ENCODE measurements around the gene RGCC.

Gene RGCC

GRCh38 chr13:41516166-41516565 lies 58.8 kb downstream of the RGCC start:
- DNase-seq (ENCODE audit: low read depth): no peak

- DNase-seq (ENCODE audit: low read depth): no peak
These were observed 59.4 kb downstream of the RGCC start for GRCh38 chr13:41516760-41517159.

DNA sequence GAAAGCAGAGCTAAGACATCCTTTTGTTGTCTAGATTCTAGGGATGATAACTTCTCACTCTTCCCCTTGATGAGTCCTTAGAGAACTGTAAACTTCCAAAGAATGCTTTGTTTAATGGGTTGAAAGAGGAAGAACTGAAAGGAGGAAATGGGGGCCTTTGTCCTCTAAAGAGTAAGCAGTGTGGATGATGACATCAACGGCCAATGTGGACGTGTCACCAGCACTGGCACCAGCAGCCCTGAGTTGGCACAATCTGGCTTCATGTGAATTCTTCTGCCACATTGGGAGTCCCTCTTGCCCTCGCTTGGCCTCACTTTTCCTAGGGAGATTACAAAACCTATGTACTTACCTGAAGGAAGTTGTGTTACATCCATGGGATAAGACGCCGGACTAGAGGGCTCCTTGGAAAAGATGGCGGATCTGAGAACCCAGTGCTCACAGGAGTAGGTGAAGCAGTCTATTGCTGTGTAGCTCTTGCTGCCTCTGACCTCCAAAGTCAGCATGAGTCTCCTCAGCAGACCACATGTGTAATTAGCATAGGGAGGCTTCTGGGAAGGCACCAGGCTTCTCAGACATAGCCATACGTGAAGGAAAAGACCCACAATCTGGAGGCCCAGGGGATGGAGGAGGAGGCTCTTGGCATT lies 62.8 kb downstream of the RGCC start:
- DNase-seq (ENCODE audit: low read depth): no peak

Measured in HS-27A (cell line).